ENCODE data around the gene CDKAL1. TPM values are rescaled to one million over a fixed set of nuclear protein-coding genes. Genes with fewer than 3 reads are reported as not detected.

Gene CDKAL1
- total RNA-seq, 1 experiment from 2014 or later: 13.8 TPM

- no peak for ATAC-seq
- intact Hi-C loops (cut with micrococcal nuclease): no loop called here
These were observed 616.9 kb downstream of the CDKAL1 start for GRCh38 chr6:21151119-21151518.

GRCh38 chr6:21151530-21151929, 617.3 kb downstream of the CDKAL1 start:
- intact Hi-C loops (cut with micrococcal nuclease): no loop called here
- no peaks in the 10 kb centered on the region for H3K9me2 ChIP-seq (replicated peaks; ENCODE audit: low read length)
- H3K9ac ChIP-seq (ENCODE audit: low read length): no peak overlapping the region
- H3K4me1 ChIP-seq (ENCODE audit: insufficient read depth, low read length): peaks cover 9% of the 10 kb centered on the region
- H2AFZ ChIP-seq (ENCODE audit: low read length): no peak overlapping the region
- H3K27me3 ChIP-seq (ENCODE audit: low read length): no peaks in the 10 kb centered on the region
- no peak for DNase-seq
- no peaks in the 10 kb centered on the region for H3K9me3 ChIP-seq (ENCODE audit: low read length)
- H3K79me2 ChIP-seq (ENCODE audit: low read length): no peaks in the 10 kb centered on the region
- POLR2A ChIA-PET (ENCODE audit: unreplicated experiment): no interaction called here
- no peaks in the 10 kb centered on the region for H3F3A ChIP-seq (ENCODE audit: low read length, unreplicated experiment)
- H3K4me3 ChIP-seq (ENCODE audit: low read length): no peak overlapping the region
- ATAC-seq: no peak
- no peak overlapping the region for H3K27ac ChIP-seq (ENCODE audit: low read length)
- H4K20me1 ChIP-seq (ENCODE audit: low read length): no peaks in the 10 kb centered on the region
- H3K36me3 ChIP-seq (ENCODE audit: low read depth, low read length): no peaks in the 10 kb centered on the region
- CTCF ChIA-PET: no interaction called here
- TF ChIP-seq EZH2phosphoT487 (IDR thresholded peaks at IDR 0.05; ENCODE audit: borderline replicate concordance, low read length) (no peak), CTCF (conservative IDR thresholded peaks at IDR 0.05; ENCODE audit: low read depth, low read length) (no peak), EZH2 (IDR thresholded peaks at IDR 0.05; ENCODE audit: low read length, unreplicated experiment) (no peak)
- no peak overlapping the region for H3K4me2 ChIP-seq (ENCODE audit: low read length)
- BruUV-seq (replicated peaks): no TSS peak

More at GRCh38 chr6:21151119-21151518, 616.9 kb downstream of the CDKAL1 start:
- Histone ChIP-seq H3K27ac (ENCODE audit: low read length) (no peak overlapping the region), H3K36me3 (ENCODE audit: low read depth, low read length) (no peaks in the 10 kb centered on the region), H3K79me2 (ENCODE audit: low read length) (no peaks in the 10 kb centered on the region), H3F3A (ENCODE audit: low read length, unreplicated experiment) (no peaks in the 10 kb centered on the region), H4K20me1 (ENCODE audit: low read length) (no peaks in the 10 kb centered on the region), H3K9me3 (ENCODE audit: low read length) (no peaks in the 10 kb centered on the region), H2AFZ (ENCODE audit: low read length) (no peak overlapping the region), H3K27me3 (ENCODE audit: low read length) (no peaks in the 10 kb centered on the region), H3K4me3 (ENCODE audit: low read length) (no peak overlapping the region), H3K9ac (ENCODE audit: low read length) (no peak overlapping the region), H3K4me1 (ENCODE audit: insufficient read depth, low read length) (peaks cover 9% of the 10 kb centered on the region), H3K4me2 (ENCODE audit: low read length) (no peak overlapping the region), H3K9me2 (replicated peaks; ENCODE audit: low read length) (no peaks in the 10 kb centered on the region)
- POLR2A ChIA-PET (ENCODE audit: unreplicated experiment): no interaction called here
- DNase-seq: no peak
- no peak for TF ChIP-seq EZH2phosphoT487 (IDR thresholded peaks at IDR 0.05; ENCODE audit: borderline replicate concordance, low read length)
- TF ChIP-seq CTCF (conservative IDR thresholded peaks at IDR 0.05; ENCODE audit: low read depth, low read length): no peak
- no peak for TF ChIP-seq EZH2 (IDR thresholded peaks at IDR 0.05; ENCODE audit: low read length, unreplicated experiment)
- CTCF ChIA-PET: no interaction called here
- BruUV-seq (replicated peaks): no TSS peak

GRCh38 chr6:21157186-21157929, 623.1 kb downstream of the CDKAL1 start:
- POLR2A ChIA-PET (ENCODE audit: unreplicated experiment): interaction anchor here (0.6 kb wide), 1 partner anchor 101 kb away, joined by 3 read pairs; no protein-coding TSS in a partner anchor
- H4K20me1 ChIP-seq (ENCODE audit: low read length): no peaks in the 10 kb centered on the region
- no TSS peak for BruUV-seq (replicated peaks)
- H3K9me2 ChIP-seq (replicated peaks; ENCODE audit: low read length): no peaks in the 10 kb centered on the region
- no peak overlapping the region for H3K9ac ChIP-seq (ENCODE audit: low read length)
- CTCF ChIA-PET: no interaction called here
- H3K36me3 ChIP-seq (ENCODE audit: low read depth, low read length): no peaks in the 10 kb centered on the region
- no peak overlapping the region for H3K4me2 ChIP-seq (ENCODE audit: low read length)
- no peak overlapping the region for H3K4me3 ChIP-seq (ENCODE audit: low read length)
- no peaks in the 10 kb centered on the region for H3K27me3 ChIP-seq (ENCODE audit: low read length)
- H3K79me2 ChIP-seq (ENCODE audit: low read length): no peaks in the 10 kb centered on the region
- no peaks in the 10 kb centered on the region for H3K9me3 ChIP-seq (ENCODE audit: low read length)
- intact Hi-C loops (cut with micrococcal nuclease): no loop called here
- DNase-seq: no peak
- no peaks in the 10 kb centered on the region for H3F3A ChIP-seq (ENCODE audit: low read length, unreplicated experiment)
- TF ChIP-seq EZH2 (IDR thresholded peaks at IDR 0.05; ENCODE audit: low read length, unreplicated experiment): no peak
- ATAC-seq: no peak
- no peak overlapping the region for H2AFZ ChIP-seq (ENCODE audit: low read length)
- no peaks in the 10 kb centered on the region for H3K4me1 ChIP-seq (ENCODE audit: insufficient read depth, low read length)
- no peak overlapping the region for H3K27ac ChIP-seq (ENCODE audit: low read length)
